GM12872 (cell line): ENCODE results near the gene KRTAP10-3.
A peak's percentile ranks its signal among the peaks of the same experiment; 100 is the strongest.
"Not testable (repeated sequence)": the region's sequence is repeated elsewhere in the genome, so short reads cannot be mapped to it uniquely, and the experiment has no call there.

Experiments used
- CTCF ChIP-seq: IDR thresholded peaks from 3 replicates; pipeline ENCODE4 v1.5.1; 2011; ENCODE audit warnings: low read depth, mild to moderate bottlenecking, low read length, moderate library complexity; ENCODE audit not compliant: insufficient read depth

KRTAP10-3 gene

GRCh38 chr21:44576025-44576420 is 17.4 kb upstream of the KRTAP10-3 start:
- no peak for TF ChIP-seq CTCF

- no peak for TF ChIP-seq CTCF
Observed at GRCh38 chr21:44575307-44576024, 16.9 kb upstream of the KRTAP10-3 start.

- TF ChIP-seq CTCF, result peak; percentile 25; the same call in 1 of the 3 replicates
Observed at GRCh38 chr21:44574457-44575306, 16.1 kb upstream of the KRTAP10-3 start.

- not testable (repeated sequence) for TF ChIP-seq CTCF
Observed at GRCh38 chr21:44573630-44574456, 15.2 kb upstream of the KRTAP10-3 start, which contains the start of gene KRTAP10-4. TSS of gene KRTAP10-4 (plus strand) at chr21:44573729. CDS start at chr21:44573759, 30 bp downstream.

- TF ChIP-seq CTCF, result no peak
Observed at GRCh38 chr21:44572959-44573583, 14.5 kb upstream of the KRTAP10-3 start.

GRCh38 chr21:44571844-44572782 is 13.5 kb upstream of the KRTAP10-3 start:
- no peak for TF ChIP-seq CTCF
